Esophagus squamous epithelium (tissue), 4 donors: ENCODE measurements around the gene PGLYRP3.

Source experiments
- CTCF ChIP-seq, 6 experiments: fragments of 450-650 bp in 4 of 6; fragments of 200-600 bp in 2 of 6; sonication (generic) in 2 of 6; IDR thresholded peaks; one replicate each; pipeline ENCODE4 v1.5.1; 2016 to 2019; ENCODE audit warnings: antibody characterized with exemption in 6 of 6, mild to moderate bottlenecking in 4 of 6, moderate library complexity in 4 of 6
- POLR2A ChIP-seq, 4 donors: fragments of 450-650 bp; IDR thresholded peaks; one replicate each; pipeline ENCODE4 v1.6.1; 2017; ENCODE audit warnings: antibody characterized with exemption in 4 of 4, mild to moderate bottlenecking in 4 of 4, moderate library complexity in 3 of 4

- TF ChIP-seq POLR2A (IDR thresholded peaks at IDR 0.05) (no peak), CTCF (IDR thresholded peaks at IDR 0.05) (no peak)
Observed at GRCh38 chr1:153253693-153254092, 59.1 kb downstream of the PGLYRP3 start.
